Dedifferentiated amniotic fluid mesenchymal stem cell (primary cell): ENCODE measurements around the gene CYP4A22.
A peak's percentile ranks its signal among the peaks of the same experiment; 100 is the strongest.
"Not testable (repeated sequence)": the region's sequence is repeated elsewhere in the genome, so short reads cannot be mapped to it uniquely, and the experiment has no call there.

Source experiments
- DNase-seq: peaks from one replicate; pipeline ENCODE4 v3.0.0-alpha.2; 2016; ENCODE audit errors: extremely low spot score

CYP4A22 gene

DNA sequence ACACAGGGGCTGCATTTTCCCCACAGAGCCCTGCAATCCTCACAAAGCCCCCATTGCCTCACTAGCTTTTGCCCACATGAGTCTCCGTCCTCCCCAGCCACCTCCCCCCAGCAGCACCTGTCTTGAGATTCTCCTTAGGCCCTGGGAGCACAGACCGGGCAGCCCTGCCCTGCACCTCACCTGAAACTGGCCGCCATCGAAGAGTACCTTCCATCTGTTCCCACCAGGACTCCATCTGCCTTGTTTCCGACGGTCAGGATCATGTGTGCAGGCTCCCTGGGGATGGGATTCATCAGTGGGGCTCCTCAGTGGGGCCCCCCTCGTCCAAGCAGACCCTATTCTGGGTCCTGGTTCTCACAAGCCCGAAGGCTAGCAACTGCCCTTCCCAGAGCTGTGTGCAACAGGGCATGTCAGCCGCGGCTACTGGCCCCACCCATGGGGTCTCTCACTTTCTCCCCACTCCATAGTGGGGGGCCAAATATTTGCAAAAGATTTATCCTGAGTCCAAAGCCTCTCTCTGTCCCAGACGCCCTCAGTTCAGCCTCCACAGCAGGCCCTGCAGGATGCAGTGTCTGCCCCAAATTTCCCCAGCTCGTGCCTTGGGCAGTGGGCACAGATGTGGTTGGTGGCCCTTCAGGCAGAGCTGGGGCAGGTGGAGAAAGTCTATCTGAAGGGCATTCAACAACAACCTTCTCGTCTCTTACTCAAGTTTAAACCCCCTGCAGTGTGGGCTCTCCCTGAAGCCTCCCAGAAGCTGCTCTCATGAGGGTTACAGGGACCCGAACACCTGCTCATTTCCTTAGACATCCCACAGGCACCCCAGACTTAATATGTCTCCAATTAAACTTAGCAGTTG is 47.8 kb downstream of the CYP4A22 start:
- no peak for DNase-seq

- DNase-seq = no peak
Observed at GRCh38 chr1:47186267-47187185, 49.3 kb downstream of the CYP4A22 start.

DNA sequence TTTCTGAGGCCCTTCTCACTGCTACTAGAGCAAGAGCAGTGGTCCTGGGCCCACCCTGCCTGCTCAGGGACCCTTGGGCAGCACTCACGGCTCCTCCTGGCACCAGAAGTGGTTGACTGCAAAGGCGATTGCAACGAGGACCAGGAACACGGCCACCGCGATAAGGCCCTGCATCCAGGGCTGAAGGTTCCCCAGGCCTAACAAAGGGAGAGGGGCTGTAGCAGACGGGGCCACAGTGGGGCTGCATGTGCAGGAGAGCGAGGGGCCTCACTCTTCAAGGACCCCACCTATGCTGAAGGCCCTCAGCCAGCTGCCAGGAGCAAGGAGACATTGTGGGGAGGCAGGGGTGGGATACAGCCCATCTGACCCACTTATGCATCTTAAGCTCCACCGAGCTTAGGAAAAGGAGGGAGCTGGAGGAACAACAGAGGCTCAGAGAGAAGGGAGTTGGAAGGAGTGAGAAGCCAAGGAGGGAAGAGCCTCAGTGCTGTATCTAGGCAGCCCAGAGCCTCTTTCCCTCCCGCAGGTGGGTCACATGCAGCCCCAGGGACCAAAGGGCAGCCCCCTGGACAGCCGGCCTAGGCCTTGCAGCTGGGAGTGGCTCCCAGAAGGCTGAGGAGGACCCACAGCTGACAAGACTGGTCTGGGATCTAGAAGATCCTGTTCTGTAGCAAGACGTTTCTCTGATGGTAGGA is 50.1 kb downstream of the CYP4A22 start:
- no peak for DNase-seq

- no peak for DNase-seq
Observed at GRCh38 chr1:47187926-47188250, 50.6 kb downstream of the CYP4A22 start.

- no peak for DNase-seq
Observed at GRCh38 chr1:47188791-47189785, 51.8 kb downstream of the CYP4A22 start.

DNA sequence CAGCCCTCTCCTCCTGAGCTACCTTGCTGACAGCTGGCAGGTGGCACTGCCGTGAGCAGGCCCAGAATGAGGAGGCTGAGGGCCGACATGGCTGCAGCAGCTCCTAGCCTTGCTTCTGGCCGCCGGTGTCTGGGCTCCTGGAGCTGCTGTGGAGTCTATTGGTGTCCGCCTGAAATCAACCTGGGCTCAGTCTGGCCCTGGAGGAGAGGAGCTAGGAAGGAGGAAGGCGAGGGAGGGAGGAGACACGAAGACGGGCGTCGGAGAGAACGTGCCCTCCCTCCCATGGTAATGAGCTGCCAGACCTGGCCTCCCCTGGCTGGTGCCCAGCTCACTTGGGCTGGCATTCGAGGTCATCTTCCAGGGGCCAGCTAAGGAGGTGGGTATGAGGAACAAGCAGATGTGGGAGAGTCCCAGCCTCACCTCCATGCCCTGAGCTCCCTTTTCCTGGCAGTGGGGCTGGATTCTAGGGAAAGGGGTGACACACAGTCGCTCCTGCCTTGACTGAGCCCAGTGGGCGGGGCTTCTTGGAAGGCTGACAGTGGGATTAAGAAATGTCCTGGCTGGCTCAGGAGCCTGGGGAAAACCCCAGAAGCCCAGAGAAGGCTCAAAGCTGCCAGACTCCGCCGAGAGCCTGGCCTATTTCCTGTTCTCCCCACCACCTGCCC is 52.7 kb downstream of the CYP4A22 start, which contains the start of gene PDZK1IP1:
TSS of gene PDZK1IP1 (minus strand) at position 193 of the 665 bp plus-strand sequence. CDS start at position 89, 104 bp downstream.
- peak; percentile 22 for DNase-seq

DNA sequence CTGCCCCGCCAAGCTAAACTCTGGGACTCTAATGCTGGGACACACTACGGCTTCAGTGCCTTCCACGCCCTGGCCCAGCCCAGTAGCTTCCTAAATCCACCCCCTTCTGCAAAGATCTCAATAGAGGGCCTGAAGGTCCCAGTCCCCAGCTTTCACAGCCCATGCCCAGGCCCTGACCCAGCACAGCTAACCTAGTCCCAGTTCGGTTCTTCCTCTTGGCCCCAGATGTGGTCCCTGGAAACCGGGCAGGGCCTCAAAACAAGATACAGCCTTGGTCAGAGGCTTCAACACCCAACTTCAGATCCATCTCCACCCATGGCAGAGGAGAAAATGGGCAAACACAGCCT is 53.2 kb downstream of the CYP4A22 start:
- no peak for DNase-seq

DNA sequence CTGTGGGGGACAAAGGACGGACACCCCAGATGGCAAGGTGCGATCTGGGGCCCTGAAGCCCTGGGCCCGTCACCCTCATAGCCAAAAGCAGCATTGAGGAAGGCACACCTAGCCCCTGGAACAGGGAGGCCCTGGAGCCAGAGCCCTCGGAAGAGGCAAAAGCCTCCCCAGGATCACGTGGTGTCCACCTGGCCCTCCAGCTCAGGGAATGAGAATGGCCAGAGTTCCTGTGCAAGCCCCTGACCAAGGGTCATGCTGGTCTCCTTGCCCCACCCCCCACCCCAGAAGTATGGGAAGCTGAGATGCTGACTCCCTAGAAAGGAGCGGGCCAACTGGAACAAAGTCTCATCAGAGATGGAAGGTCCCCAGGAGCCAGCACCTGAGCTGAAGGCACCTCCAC is 53.6 kb downstream of the CYP4A22 start:
- no peak for DNase-seq

- DNase-seq = no peak
Observed at GRCh38 chr1:47191940-47192457, 54.8 kb downstream of the CYP4A22 start.

GRCh38 chr1:47192458-47193384 is 55.5 kb downstream of the CYP4A22 start:
- DNase-seq = peak; percentile 52

GRCh38 chr1:47193496-47193895 is 56.3 kb downstream of the CYP4A22 start:
- DNase-seq = not testable (repeated sequence)

DNA sequence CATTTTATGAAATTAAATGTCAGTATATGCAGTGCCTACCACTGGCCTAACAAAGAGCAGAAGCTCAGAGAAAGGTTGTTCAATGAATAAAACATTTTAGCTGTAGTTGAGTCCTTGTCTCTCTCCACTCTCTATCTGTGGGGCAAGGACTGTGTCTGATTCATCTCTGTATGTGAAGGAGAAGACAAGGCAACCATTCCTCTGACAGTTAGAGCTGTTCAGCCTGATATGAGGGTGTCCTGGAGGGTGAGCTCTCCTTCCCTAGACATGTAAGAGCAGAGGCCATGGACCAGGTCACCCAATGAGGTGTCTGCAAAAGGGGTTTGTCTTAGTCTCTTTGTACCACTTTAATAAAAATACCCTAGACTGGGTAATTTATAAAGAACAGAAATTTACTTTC is 57.1 kb downstream of the CYP4A22 start:
- DNase-seq = no peak

- DNase-seq = not testable (repeated sequence)
Observed at GRCh38 chr1:47195981-47196380, 58.7 kb downstream of the CYP4A22 start.

DNA sequence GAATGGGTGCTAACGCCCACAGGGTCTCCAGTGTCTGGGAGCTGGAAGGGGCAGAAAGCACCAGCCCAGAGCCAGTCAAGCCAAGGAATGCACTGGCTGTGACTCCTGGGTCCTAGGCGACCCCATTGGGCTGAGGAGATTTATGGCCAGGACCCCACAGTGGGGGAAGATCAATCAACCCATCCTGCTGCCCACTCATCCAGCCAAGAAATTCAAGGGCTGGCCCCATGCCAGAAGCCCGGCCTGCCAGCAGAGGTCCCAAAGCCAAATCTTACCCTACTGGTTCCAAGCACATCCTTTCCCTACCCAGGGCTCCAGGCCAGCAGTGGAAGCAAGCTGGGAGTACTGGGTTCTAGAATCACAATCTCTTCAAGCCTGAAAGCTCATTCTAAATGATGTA is 59.4 kb downstream of the CYP4A22 start:
- DNase-seq = no peak

GRCh38 chr1:47198214-47198613 is 61.0 kb downstream of the CYP4A22 start:
- DNase-seq = no peak
